Skeletal muscle satellite cell (primary cell): ENCODE data around the gene VIT. TPM values are rescaled to one million over a fixed set of nuclear protein-coding genes. Genes with fewer than 3 reads are reported as not detected.
A peak's percentile ranks its signal among the peaks of the same experiment; 100 is the strongest.

Source experiments
- H3K27me3 ChIP-seq: 2 replicates; pipeline ENCODE4 v1.7.0; 2013; ENCODE audit warnings: low read length; ENCODE audit not compliant: control insufficient read depth, insufficient read depth
- H3K36me3 ChIP-seq: 2 replicates; pipeline ENCODE4 v1.7.0; 2013; ENCODE audit warnings: mild to moderate bottlenecking, control low read depth, low read length; ENCODE audit not compliant: insufficient read depth
- H3K4me1 ChIP-seq: 2 replicates; pipeline ENCODE4 v1.7.0; 2013; ENCODE audit warnings: low read length; ENCODE audit not compliant: control insufficient read depth, insufficient read depth
- H3K4me2 ChIP-seq: 2 replicates; pipeline ENCODE4 v1.7.0; 2013; ENCODE audit warnings: mild to moderate bottlenecking, low read length
- H3K4me3 ChIP-seq: 2 replicates; pipeline ENCODE4 v1.7.0; 2013; ENCODE audit warnings: low read length
- H3K9ac ChIP-seq: 2 replicates; pipeline ENCODE4 v1.7.0; 2013; ENCODE audit warnings: mild to moderate bottlenecking, low read depth, low read length, moderate library complexity
- H3K9me3 ChIP-seq: replicated peaks from 2 replicates; pipeline ENCODE4 v1.7.0; 2013; ENCODE audit warnings: mild to moderate bottlenecking, control low read depth, low read length
- total RNA-seq: library from RNA; depleted of rRNA; stranded (reverse); fragments of >200 nt; gene quantifications from 2 replicates; pipeline ENCODE4 v1.2.3, GENCODE V29; 2012; rRNA removed

The VIT gene, protein sequence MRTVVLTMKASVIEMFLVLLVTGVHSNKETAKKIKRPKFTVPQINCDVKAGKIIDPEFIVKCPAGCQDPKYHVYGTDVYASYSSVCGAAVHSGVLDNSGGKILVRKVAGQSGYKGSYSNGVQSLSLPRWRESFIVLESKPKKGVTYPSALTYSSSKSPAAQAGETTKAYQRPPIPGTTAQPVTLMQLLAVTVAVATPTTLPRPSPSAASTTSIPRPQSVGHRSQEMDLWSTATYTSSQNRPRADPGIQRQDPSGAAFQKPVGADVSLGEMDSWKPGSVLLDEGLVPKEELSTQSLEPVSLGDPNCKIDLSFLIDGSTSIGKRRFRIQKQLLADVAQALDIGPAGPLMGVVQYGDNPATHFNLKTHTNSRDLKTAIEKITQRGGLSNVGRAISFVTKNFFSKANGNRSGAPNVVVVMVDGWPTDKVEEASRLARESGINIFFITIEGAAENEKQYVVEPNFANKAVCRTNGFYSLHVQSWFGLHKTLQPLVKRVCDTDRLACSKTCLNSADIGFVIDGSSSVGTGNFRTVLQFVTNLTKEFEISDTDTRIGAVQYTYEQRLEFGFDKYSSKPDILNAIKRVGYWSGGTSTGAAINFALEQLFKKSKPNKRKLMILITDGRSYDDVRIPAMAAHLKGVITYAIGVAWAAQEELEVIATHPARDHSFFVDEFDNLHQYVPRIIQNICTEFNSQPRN
- 3.5 and 8.5 TPM in 2 replicates for total RNA-seq

- Histone ChIP-seq H3K27me3 (no peaks in the 10 kb centered on the region), H3K36me3 (no peaks in the 10 kb centered on the region), H3K4me2 (peak within 1 kb of the TSS; percentile 74), H3K4me3 (peak within 1 kb of the TSS; percentile 55), H3K9ac (peak within 1 kb of the TSS; percentile 40), H3K9me3 (no peaks in the 10 kb centered on the region), H3K4me1 (peaks cover 24% of the 10 kb centered on the region)
Observed at GRCh38 chr2:36696533-36696932, at the start of gene VIT. Gene VIT, plus strand, starts transcription at chr2:36696707. Its CDS starts 19,664 bp downstream, at chr2:36716371.

GRCh38 chr2:36650031-36650829 is 46.3 kb upstream of the VIT start:
- peaks cover 32% of the 10 kb centered on the region for H3K4me1 ChIP-seq
- no peaks in the 10 kb centered on the region for H3K27me3 ChIP-seq
- no peaks in the 10 kb centered on the region for H3K36me3 ChIP-seq
- peak overlapping the region; percentile 11 for H3K9ac ChIP-seq
- H3K4me2 ChIP-seq: peak overlapping the region; percentile 49
- no peak overlapping the region for H3K4me3 ChIP-seq
- H3K9me3 ChIP-seq: peaks cover 3% of the 10 kb centered on the region

GRCh38 chr2:36653155-36653554 is 43.4 kb upstream of the VIT start:
- H3K4me3 ChIP-seq: no peak overlapping the region
- no peaks in the 10 kb centered on the region for H3K27me3 ChIP-seq
- H3K9ac ChIP-seq: no peak overlapping the region
- no peak overlapping the region for H3K4me2 ChIP-seq
- H3K4me1 ChIP-seq: peaks cover 47% of the 10 kb centered on the region
- no peaks in the 10 kb centered on the region for H3K9me3 ChIP-seq
- H3K36me3 ChIP-seq: no peaks in the 10 kb centered on the region

DNA sequence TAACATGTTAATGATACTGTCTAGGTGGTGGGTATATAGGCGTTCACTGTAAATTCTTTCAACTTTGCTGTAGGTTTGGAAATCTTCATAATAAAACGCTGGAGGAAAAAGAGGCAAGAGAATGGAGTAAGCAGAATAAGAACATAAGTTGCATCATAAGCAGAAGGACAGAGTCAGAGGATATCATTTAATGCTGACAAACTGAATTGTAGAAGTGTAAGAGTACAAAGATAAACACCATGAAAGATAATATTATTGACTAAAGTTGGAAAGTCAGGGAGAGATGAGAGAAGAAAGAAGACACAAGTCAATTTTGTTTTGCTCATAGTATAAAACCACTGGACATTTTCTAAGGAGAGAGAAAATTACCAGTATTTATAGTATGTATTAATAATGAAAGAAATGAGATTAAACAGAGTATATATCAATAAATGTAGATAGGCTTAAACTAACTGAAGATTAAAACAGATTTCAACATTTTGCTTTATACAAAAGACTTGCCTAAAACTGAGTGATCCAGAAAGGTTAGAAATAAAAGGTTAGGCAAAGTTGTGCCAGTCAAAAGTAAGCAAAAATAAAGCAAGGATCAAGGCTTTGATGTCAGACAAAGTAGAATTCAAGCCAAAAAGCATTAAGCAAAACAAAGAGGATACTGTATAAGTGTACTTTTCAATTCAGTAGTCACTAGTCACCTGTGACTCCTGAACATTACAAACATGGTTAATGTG is 42.4 kb upstream of the VIT start:
- no peak overlapping the region for H3K4me3 ChIP-seq
- no peaks in the 10 kb centered on the region for H3K9me3 ChIP-seq
- H3K4me1 ChIP-seq: peaks cover 47% of the 10 kb centered on the region
- H3K36me3 ChIP-seq: no peaks in the 10 kb centered on the region
- no peak overlapping the region for H3K4me2 ChIP-seq
- peak overlapping the region; percentile 40 for H3K9ac ChIP-seq
- H3K27me3 ChIP-seq: no peaks in the 10 kb centered on the region

DNA sequence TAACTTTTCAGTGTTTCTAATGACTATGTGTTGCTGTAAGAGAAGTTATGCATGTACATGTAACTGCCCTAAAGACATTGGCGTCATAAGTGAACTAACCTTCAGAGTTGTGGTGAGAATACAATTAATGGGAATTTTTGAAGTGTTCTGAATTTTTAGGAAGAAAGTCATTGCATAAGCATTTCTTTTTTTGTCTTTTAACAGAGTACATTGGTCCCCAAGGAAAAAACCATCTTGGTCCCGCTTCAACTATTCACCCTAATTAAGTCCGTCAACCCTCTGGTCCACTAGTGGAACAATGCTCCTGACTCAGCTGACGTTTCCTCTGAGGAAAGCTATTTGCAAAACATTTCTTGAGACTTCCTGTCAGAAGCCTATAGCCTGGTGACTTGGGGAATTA is 41.1 kb upstream of the VIT start:
- peak overlapping the region; percentile 59 for H3K9ac ChIP-seq
- no peak overlapping the region for H3K4me2 ChIP-seq
- no peaks in the 10 kb centered on the region for H3K36me3 ChIP-seq
- no peaks in the 10 kb centered on the region for H3K9me3 ChIP-seq
- no peak overlapping the region for H3K4me3 ChIP-seq
- no peaks in the 10 kb centered on the region for H3K27me3 ChIP-seq
- peaks cover 45% of the 10 kb centered on the region for H3K4me1 ChIP-seq

DNA sequence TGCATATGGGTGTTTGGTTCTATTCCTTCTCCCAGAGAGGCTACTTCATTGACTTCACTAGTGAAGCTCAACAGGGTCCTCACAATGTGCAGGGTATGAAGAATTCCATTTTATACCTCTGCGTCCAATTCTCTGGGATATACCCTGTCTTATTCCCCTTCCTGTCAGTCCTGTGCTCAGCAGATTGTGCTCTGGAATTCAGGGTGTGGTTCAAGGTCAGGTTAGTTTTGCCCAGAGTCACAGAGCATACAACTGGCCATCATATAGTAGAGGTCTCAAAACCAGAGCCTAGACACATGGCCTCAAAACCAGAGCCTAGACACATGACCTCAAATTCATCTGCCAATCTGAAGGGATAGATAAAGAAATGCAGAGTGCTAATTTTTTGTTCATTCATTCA is 38.8 kb upstream of the VIT start:
- no peak overlapping the region for H3K9ac ChIP-seq

DNA sequence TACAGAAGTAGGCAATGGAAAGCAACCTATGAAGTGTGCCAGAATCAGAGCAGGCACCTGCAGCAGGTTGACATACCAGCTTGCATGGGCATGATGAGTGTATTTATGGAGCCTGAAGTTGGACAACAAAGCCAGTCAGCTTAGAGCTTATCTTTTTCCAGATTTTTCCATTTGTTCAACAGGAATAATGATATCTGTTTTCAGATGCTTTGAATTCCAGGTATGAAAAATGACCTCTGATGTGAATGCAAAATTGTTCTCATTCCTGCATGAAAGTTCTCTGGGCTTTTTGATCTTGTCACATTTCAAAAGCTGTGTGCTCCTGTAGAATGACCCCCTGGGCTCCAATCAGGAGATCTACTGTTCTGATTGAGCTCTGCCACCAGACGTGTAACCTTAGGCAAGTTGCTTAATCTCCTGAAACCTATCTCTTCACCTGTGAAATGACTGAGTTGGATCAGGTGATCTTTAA is 38.2 kb upstream of the VIT start:
- Histone ChIP-seq H3K9me3 (no peaks in the 10 kb centered on the region), H3K4me2 (no peak overlapping the region), H3K36me3 (no peaks in the 10 kb centered on the region), H3K27me3 (no peaks in the 10 kb centered on the region), H3K4me1 (peaks cover 41% of the 10 kb centered on the region), H3K4me3 (no peak overlapping the region), H3K9ac (no peak overlapping the region)

More for the DNA sequence above, 38.8 kb upstream of the VIT start:
- no peak overlapping the region for H3K4me3 ChIP-seq
- no peaks in the 10 kb centered on the region for H3K27me3 ChIP-seq
- peaks cover 41% of the 10 kb centered on the region for H3K4me1 ChIP-seq
- no peaks in the 10 kb centered on the region for H3K36me3 ChIP-seq
- no peaks in the 10 kb centered on the region for H3K9me3 ChIP-seq
- no peak overlapping the region for H3K4me2 ChIP-seq

- no peaks in the 10 kb centered on the region for H3K36me3 ChIP-seq
- H3K9me3 ChIP-seq: no peaks in the 10 kb centered on the region
- no peak overlapping the region for H3K4me3 ChIP-seq
- H3K4me2 ChIP-seq: no peak overlapping the region
- H3K9ac ChIP-seq: no peak overlapping the region
- peaks cover 40% of the 10 kb centered on the region for H3K4me1 ChIP-seq
- no peaks in the 10 kb centered on the region for H3K27me3 ChIP-seq
Observed at GRCh38 chr2:36659218-36659617, 37.3 kb upstream of the VIT start.

- Histone ChIP-seq H3K4me2 (no peak overlapping the region), H3K4me1 (peaks cover 33% of the 10 kb centered on the region)
Observed at GRCh38 chr2:36659872-36660312, 36.6 kb upstream of the VIT start.

GRCh38 chr2:36662638-36663037 is 33.9 kb upstream of the VIT start:
- Histone ChIP-seq H3K9ac (no peak overlapping the region), H3K4me3 (no peak overlapping the region), H3K27me3 (no peaks in the 10 kb centered on the region), H3K9me3 (no peaks in the 10 kb centered on the region), H3K4me1 (peaks cover 15% of the 10 kb centered on the region), H3K4me2 (no peak overlapping the region), H3K36me3 (no peaks in the 10 kb centered on the region)

More at GRCh38 chr2:36659872-36660312, 36.6 kb upstream of the VIT start:
- no peak overlapping the region for H3K4me3 ChIP-seq
- H3K9ac ChIP-seq: no peak overlapping the region
- no peaks in the 10 kb centered on the region for H3K36me3 ChIP-seq
- H3K27me3 ChIP-seq: no peaks in the 10 kb centered on the region
- H3K9me3 ChIP-seq: no peaks in the 10 kb centered on the region
